ENCODE measurements around the gene MYBPHL. TPM values are rescaled to one million over a fixed set of nuclear protein-coding genes. Genes with fewer than 3 reads are reported as not detected.

Gene MYBPHL
- total RNA-seq, 3 donors from 2014 or later (not counting 1 experiment from before 2014, with no cell fraction given), result not detected

DNA sequence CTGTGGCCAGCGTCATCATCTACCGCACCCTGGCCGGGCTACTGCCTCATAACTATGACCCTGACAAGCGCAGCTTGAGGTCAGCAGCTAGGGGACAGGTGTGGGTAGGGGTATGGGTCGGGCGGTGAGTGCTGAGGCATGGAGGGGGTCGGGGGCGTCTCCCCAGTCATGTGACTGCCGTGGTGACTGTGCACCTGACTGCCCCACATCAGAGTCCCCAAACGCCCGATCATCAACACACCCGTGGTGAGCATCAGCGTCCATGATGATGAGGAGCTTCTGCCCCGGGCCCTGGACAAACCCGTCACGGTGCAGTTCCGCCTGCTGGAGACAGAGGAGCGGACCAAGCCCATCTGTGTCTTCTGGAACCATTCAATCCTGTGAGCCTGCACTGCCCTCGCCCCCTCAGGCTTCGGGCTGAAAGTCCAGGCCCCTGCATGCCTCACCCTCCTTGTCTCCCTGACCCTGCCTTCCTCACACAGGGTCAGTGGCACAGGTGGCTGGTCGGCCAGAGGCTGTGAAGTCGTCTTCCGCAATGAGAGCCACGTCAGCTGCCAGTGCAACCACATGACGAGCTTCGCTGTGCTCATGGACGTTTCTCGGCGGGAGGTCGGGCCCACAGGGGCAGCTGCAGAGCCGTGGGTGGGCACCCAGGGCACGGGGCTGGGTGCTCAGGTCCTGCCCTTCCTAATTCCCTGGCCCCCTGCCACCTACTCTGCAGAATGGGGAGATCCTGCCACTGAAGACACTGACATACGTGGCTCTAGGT, 37.4 kb downstream of the MYBPHL start:
- Mint-ChIP-seq H3K27ac (peak overlapping the region in 1 of 2 donors; percentile 61), H3K4me3 (no peak overlapping the region), H3K27me3 (ENCODE audit: low read depth in 2 of 2) (no peaks in the 10 kb centered on the region), H3K9me3 (no peaks in the 10 kb centered on the region), H3K36me3 (no peaks in the 10 kb centered on the region), H3K4me1 (peaks cover 0 to 5% of the 10 kb centered on the region in 2 donors)
- H3K27ac ChIP-seq (ENCODE audit: low read length), result no peak overlapping the region
- H3K4me1 ChIP-seq (ENCODE audit: control insufficient read depth, insufficient read depth, low read length), result no peaks in the 10 kb centered on the region
- TF ChIP-seq, protein P1, sequence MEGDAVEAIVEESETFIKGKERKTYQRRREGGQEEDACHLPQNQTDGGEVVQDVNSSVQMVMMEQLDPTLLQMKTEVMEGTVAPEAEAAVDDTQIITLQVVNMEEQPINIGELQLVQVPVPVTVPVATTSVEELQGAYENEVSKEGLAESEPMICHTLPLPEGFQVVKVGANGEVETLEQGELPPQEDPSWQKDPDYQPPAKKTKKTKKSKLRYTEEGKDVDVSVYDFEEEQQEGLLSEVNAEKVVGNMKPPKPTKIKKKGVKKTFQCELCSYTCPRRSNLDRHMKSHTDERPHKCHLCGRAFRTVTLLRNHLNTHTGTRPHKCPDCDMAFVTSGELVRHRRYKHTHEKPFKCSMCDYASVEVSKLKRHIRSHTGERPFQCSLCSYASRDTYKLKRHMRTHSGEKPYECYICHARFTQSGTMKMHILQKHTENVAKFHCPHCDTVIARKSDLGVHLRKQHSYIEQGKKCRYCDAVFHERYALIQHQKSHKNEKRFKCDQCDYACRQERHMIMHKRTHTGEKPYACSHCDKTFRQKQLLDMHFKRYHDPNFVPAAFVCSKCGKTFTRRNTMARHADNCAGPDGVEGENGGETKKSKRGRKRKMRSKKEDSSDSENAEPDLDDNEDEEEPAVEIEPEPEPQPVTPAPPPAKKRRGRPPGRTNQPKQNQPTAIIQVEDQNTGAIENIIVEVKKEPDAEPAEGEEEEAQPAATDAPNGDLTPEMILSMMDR (IDR thresholded peaks at IDR 0.05), result no peak
- H3K27me3 ChIP-seq (ENCODE audit: control insufficient read depth, insufficient read depth, low read length), result no peaks in the 10 kb centered on the region
- no peaks in the 10 kb centered on the region for H3K9me3 ChIP-seq (ENCODE audit: control insufficient read depth, insufficient read depth, low read length)
- 92% methylated on average over 33 of the region's 33 CpGs for WGBS (ENCODE audit: insufficient coverage)
- no peak for ATAC-seq
- intact Hi-C loops (cut with micrococcal nuclease), result no loop called here
- no peak overlapping the region for H3K4me3 ChIP-seq (ENCODE audit: low read length)
- no peak for DNase-seq
- H3K36me3 ChIP-seq (ENCODE audit: control insufficient read depth, insufficient read depth, low read length), result no peaks in the 10 kb centered on the region

DNA sequence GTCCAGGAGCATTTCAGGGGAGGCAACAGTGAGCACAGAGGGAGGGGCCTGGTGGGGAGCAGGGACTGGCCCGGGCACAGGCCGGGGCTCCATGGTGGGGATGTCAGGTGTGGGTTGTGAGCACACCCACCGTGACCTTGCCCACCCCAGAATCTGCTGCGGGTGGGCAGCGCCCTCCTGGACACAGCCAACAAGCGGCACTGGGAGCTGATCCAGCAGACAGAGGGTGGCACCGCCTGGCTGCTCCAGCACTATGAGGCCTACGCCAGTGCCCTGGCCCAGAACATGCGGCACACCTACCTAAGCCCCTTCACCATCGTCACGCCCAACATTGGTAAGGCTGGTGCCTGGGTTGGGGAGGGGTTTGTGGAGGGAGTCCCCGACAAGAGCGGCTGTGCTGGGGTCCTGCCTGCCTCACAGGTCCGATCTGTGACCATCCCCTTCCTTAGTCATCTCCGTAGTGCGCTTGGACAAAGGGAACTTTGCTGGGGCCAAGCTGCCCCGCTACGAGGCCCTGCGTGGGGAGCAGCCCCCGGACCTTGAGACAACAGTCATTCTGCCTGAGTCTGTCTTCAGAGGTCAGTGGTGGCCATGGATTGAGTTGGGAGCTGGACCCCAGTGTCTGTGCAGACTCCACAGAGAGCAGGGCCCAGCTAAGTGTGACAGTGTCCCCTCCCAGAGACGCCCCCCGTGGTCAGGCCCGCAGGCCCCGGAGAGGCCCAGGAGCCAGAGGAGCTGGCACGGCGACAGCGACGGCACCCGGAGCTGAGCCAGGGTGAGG, 38.2 kb downstream of the MYBPHL start:
- TF ChIP-seq, protein P1 (IDR thresholded peaks at IDR 0.05), result no peak
- no peaks in the 10 kb centered on the region for H3K27me3 ChIP-seq (ENCODE audit: control insufficient read depth, insufficient read depth, low read length)
- peaks cover 0 to 2% of the 10 kb centered on the region in 2 donors for H3K4me1 Mint-ChIP-seq
- H3K4me3 Mint-ChIP-seq, result no peak overlapping the region
- no peaks in the 10 kb centered on the region for H3K36me3 ChIP-seq (ENCODE audit: control insufficient read depth, insufficient read depth, low read length)
- H3K9me3 Mint-ChIP-seq, result no peaks in the 10 kb centered on the region
- no peak overlapping the region for H3K4me3 ChIP-seq (ENCODE audit: low read length)
- intact Hi-C loops (cut with micrococcal nuclease), result no loop called here
- H3K4me1 ChIP-seq (ENCODE audit: control insufficient read depth, insufficient read depth, low read length), result peaks cover 2% of the 10 kb centered on the region
- no peak for ATAC-seq
- DNase-seq, result no peak
- H3K27ac Mint-ChIP-seq, result no peak overlapping the region
- 93% methylated on average over 29 of the region's 29 CpGs for WGBS (ENCODE audit: insufficient coverage)
- H3K27ac ChIP-seq (ENCODE audit: low read length), result no peak overlapping the region
- H3K9me3 ChIP-seq (ENCODE audit: control insufficient read depth, insufficient read depth, low read length), result no peaks in the 10 kb centered on the region
- H3K36me3 Mint-ChIP-seq, result no peaks in the 10 kb centered on the region
- H3K27me3 Mint-ChIP-seq (ENCODE audit: low read depth in 2 of 2), result no peaks in the 10 kb centered on the region

DNA sequence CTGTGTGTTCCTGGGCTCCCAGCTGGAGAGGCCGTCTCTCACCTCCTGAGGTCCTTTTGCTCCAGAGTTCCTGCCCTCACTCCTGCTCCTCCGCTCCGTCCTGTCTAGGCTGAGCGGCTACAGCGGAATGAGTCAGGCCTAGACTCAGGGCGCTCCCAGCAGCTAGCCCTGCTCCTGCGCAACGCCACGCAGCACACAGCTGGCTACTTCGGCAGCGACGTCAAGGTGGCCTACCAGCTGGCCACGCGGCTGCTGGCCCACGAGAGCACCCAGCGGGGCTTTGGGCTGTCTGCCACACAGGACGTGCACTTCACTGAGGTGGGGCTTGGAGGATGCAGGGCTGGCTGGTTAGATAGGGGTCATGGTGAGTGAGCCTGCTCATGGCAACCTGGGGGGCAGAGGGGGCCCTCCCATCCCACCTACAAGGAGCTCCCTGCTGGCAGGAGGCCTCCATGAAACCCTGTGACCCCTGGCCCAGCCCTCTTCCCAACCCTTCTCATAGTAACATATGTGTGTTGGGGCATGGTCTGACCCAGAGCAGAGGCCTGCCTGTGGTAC, 39.0 kb downstream of the MYBPHL start:
- Histone ChIP-seq H3K9me3 (ENCODE audit: control insufficient read depth, insufficient read depth, low read length) (no peaks in the 10 kb centered on the region), H3K27ac (ENCODE audit: low read length) (no peak overlapping the region), H3K4me3 (ENCODE audit: low read length) (no peak overlapping the region), H3K36me3 (ENCODE audit: control insufficient read depth, insufficient read depth, low read length) (no peaks in the 10 kb centered on the region), H3K4me1 (ENCODE audit: control insufficient read depth, insufficient read depth, low read length) (peaks cover 7% of the 10 kb centered on the region), H3K27me3 (ENCODE audit: control insufficient read depth, insufficient read depth, low read length) (no peaks in the 10 kb centered on the region)
- Mint-ChIP-seq H3K4me3 (no peak overlapping the region), H3K36me3 (no peaks in the 10 kb centered on the region), H3K9me3 (no peaks in the 10 kb centered on the region), H3K27me3 (ENCODE audit: low read depth in 2 of 2) (no peaks in the 10 kb centered on the region), H3K27ac (no peak overlapping the region), H3K4me1 (peaks cover 0 to 5% of the 10 kb centered on the region in 2 donors)
- intact Hi-C loops (cut with micrococcal nuclease), result no loop called here
- DNase-seq (no peak), ATAC-seq (no peak)
- TF ChIP-seq, protein P1 (IDR thresholded peaks at IDR 0.05), result no peak
- 95% methylated on average over 17 of the region's 17 CpGs for WGBS (ENCODE audit: insufficient coverage)
